ENCODE data around the gene NPAS3. TPM values are rescaled to one million over a fixed set of nuclear protein-coding genes. Genes with fewer than 3 reads are reported as not detected.

NPAS3 gene
- total and polyA plus RNA-seq, 2 donors (not counting 3 experiments of a cell fraction or from before 2014, with no cell fraction given), result 0.10 to 0.13 TPM

DNA sequence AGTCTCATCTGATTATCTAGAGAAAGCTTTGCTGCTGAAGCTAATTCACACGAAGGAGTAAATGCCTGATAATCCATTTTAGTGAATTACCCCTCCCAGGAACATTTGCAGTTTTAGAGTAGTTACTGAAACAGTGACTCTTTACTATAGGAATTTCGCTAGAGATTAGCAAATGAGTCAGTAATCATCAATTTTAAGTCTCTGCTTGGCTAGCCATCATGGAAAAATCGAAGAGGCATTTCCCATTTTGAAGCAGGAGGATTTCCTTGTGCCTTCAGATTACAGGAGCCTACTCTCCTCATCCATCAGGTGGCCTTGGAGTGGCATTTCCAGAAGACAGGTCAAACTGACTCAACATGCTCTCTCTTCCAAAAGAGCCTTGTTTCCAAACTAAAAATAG, 857.7 kb downstream of the NPAS3 start:
- Histone ChIP-seq H3K27me3 (ENCODE audit: control insufficient read depth in 2 of 2, insufficient read depth in 2 of 2, low read length in 2 of 2) (peaks cover 7 to 17% of the 10 kb centered on the region in 2 experiments), H3K9ac (replicated peaks; ENCODE audit: extremely low read depth, insufficient read depth, low read length) (no peak overlapping the region), H2AFZ (ENCODE audit: low read depth, low read length) (no peak overlapping the region), H3K4me2 (ENCODE audit: insufficient read depth, low read length) (no peak overlapping the region), H3K4me3 (replicated peaks in 1 of 3; ENCODE audit: insufficient read depth in 1 of 3, low read depth in 1 of 3, low read length in 3 of 3) (no peak overlapping the region), H3K79me2 (ENCODE audit: control insufficient read depth, insufficient read depth, low read length) (no peaks in the 10 kb centered on the region), H4K20me1 (replicated peaks; ENCODE audit: control insufficient read depth, extremely low read depth, insufficient read depth, low read length) (no peaks in the 10 kb centered on the region), H3K36me3 (ENCODE audit: control insufficient read depth in 2 of 2, extremely low read depth in 1 of 2, insufficient read depth in 2 of 2, low read length in 2 of 2) (no peaks in the 10 kb centered on the region), H3K9me3 (replicated peaks; ENCODE audit: control insufficient read depth, insufficient read depth, low read length) (no peaks in the 10 kb centered on the region), H3K9me1 (replicated peaks; ENCODE audit: control insufficient read depth, extremely low read depth, insufficient read depth, low read length) (no peaks in the 10 kb centered on the region), H3K27ac (ENCODE audit: insufficient read depth, low read depth, low read length) (no peak overlapping the region), H3K4me1 (ENCODE audit: control insufficient read depth, extremely low read depth, insufficient read depth, low read length) (peaks cover 27% of the 10 kb centered on the region)
- FAIRE-seq, result no peak
- dilution Hi-C loops (cut with MboI; ENCODE audit: extremely low pct_ligation_motif_present, low sequenced_read_pairs) (loop anchor here (25.0 kb wide), 2 partner anchors 134 to 334 kb away; no protein-coding TSS in a partner anchor), intact Hi-C loops (cut with micrococcal nuclease) (loop anchor here (10.0 kb wide), 2 partner anchors 512 to 862 kb away; partner anchors contain the start of gene NPAS3)
- ChIA-PET CTCF (no interaction called here), POLR2A (no interaction called here)
- no TSS peak for BruUV-seq (replicated peaks)
- TF ChIP-seq POLR2A (IDR thresholded peaks at IDR 0.05; ENCODE audit: low read depth, low read length), result no peak
- TF ChIP-seq POLR2AphosphoS5 (IDR thresholded peaks at IDR 0.05; ENCODE audit: insufficient read depth, low read depth, low read length), result no peak
- TF ChIP-seq FOS (IDR thresholded peaks at IDR 0.05; ENCODE audit: borderline replicate concordance, insufficient read depth, low read length), result no peak
- TF ChIP-seq EZH2 (IDR thresholded peaks at IDR 0.05; ENCODE audit: borderline replicate concordance, low read depth, low read length, severe bottlenecking), result no peak
- TF ChIP-seq JUN (IDR thresholded peaks at IDR 0.05; ENCODE audit: borderline replicate concordance, insufficient read depth, insufficient read length, low read depth), result no peak
- TF ChIP-seq, protein P1, sequence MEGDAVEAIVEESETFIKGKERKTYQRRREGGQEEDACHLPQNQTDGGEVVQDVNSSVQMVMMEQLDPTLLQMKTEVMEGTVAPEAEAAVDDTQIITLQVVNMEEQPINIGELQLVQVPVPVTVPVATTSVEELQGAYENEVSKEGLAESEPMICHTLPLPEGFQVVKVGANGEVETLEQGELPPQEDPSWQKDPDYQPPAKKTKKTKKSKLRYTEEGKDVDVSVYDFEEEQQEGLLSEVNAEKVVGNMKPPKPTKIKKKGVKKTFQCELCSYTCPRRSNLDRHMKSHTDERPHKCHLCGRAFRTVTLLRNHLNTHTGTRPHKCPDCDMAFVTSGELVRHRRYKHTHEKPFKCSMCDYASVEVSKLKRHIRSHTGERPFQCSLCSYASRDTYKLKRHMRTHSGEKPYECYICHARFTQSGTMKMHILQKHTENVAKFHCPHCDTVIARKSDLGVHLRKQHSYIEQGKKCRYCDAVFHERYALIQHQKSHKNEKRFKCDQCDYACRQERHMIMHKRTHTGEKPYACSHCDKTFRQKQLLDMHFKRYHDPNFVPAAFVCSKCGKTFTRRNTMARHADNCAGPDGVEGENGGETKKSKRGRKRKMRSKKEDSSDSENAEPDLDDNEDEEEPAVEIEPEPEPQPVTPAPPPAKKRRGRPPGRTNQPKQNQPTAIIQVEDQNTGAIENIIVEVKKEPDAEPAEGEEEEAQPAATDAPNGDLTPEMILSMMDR (IDR thresholded peaks at IDR 0.05; ENCODE audit: extremely low read depth in 1 of 2, insufficient read depth in 1 of 2, low read depth in 1 of 2, low read length in 2 of 2), result no peak
- no peak for TF ChIP-seq GATA2 (IDR thresholded peaks at IDR 0.05; ENCODE audit: insufficient read depth, insufficient read length, low read depth, low read length)
- TF ChIP-seq MYC (IDR thresholded peaks at IDR 0.05; ENCODE audit: low read depth, low read length), result no peak
- TF ChIP-seq, protein P2, sequence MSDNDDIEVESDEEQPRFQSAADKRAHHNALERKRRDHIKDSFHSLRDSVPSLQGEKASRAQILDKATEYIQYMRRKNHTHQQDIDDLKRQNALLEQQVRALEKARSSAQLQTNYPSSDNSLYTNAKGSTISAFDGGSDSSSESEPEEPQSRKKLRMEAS (IDR thresholded peaks at IDR 0.05; ENCODE audit: insufficient read depth, insufficient read length), result no peak
- no peak for DNase-seq (ENCODE audit: low read depth, low spot score)

Data from endothelial cell of umbilical vein (primary cell).